Astrocyte (in vitro differentiated cells and primary cell): Measurements from ENCODE around the gene IRGC.

Experiments
- EZH2 ChIP-seq: IDR thresholded peaks from 2 replicates; pipeline ENCODE4 v1.6.1; 2012; ENCODE audit warnings: mild to moderate bottlenecking, low read length, inconsistent platforms; ENCODE audit not compliant: insufficient read depth
- TF ChIP-seq, protein P1 (sequence below): IDR thresholded peaks from 2 replicates; pipeline ENCODE4 v1.5.1; 2011; ENCODE audit warnings: low read depth, mild to moderate bottlenecking, inconsistent platforms, low read length, moderate library complexity; ENCODE audit not compliant: insufficient read depth

DNA sequence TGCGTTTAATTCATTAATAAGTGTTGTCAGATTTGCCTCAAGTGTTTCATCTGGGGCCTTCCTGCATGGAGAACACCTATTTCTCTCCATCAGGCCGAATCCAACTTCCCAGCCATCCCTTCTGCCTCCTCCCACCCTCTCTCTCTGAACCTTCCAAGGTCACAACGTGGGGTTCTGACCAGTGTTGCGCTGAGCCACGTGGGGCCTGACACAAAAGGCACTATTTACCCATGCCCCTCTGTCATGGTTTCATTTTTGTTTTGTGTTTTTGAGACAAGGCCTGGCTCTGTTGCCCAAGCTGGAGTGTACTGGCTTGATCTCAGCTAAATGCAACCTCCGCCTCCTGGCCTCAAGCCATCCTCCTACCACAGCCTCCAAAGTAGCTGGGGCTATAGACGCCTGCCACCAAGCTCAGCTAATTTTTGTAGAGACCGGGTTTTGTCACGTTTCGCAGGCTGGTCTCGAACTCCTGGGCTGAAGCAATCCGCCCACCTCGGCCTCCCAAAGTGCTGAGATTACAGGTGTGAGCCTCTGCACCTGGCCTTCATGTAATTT is 8.6 kb upstream of the IRGC start:
- TF ChIP-seq, protein P1, sequence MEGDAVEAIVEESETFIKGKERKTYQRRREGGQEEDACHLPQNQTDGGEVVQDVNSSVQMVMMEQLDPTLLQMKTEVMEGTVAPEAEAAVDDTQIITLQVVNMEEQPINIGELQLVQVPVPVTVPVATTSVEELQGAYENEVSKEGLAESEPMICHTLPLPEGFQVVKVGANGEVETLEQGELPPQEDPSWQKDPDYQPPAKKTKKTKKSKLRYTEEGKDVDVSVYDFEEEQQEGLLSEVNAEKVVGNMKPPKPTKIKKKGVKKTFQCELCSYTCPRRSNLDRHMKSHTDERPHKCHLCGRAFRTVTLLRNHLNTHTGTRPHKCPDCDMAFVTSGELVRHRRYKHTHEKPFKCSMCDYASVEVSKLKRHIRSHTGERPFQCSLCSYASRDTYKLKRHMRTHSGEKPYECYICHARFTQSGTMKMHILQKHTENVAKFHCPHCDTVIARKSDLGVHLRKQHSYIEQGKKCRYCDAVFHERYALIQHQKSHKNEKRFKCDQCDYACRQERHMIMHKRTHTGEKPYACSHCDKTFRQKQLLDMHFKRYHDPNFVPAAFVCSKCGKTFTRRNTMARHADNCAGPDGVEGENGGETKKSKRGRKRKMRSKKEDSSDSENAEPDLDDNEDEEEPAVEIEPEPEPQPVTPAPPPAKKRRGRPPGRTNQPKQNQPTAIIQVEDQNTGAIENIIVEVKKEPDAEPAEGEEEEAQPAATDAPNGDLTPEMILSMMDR = no peak
- no peak for TF ChIP-seq EZH2
